Germinal center (tissue), 1 donor: ENCODE results near the gene NAPB.
"Not testable (repeated sequence)": the region's sequence is repeated elsewhere in the genome, so short reads cannot be mapped to it uniquely, and the experiment has no call there.

ENCODE experiments used
- DNase-seq: peaks from one replicate; pipeline ENCODE4 v3.0.0; 2012; ENCODE audit warnings: mixed read lengths, low spot score

NAPB gene

DNA sequence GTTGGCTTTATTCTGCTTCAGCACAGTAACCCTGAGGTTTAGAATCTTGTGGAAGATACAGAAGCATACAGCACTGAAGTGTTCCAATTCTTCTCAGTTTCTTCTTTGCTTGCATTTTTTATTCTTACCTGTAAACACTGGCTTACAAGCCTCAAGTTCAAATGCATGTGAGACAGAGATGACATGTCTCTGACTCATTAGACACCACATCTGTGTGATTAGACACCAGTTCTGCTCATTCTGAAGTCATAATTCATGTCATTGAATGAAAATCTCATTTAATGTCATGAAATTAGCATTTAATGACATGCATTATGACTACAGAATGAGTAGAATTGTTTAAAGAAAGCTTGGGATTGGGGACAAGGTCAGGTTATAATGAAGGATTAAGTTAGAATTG is 53.5 kb downstream of the NAPB start:
- no peak for DNase-seq

DNA sequence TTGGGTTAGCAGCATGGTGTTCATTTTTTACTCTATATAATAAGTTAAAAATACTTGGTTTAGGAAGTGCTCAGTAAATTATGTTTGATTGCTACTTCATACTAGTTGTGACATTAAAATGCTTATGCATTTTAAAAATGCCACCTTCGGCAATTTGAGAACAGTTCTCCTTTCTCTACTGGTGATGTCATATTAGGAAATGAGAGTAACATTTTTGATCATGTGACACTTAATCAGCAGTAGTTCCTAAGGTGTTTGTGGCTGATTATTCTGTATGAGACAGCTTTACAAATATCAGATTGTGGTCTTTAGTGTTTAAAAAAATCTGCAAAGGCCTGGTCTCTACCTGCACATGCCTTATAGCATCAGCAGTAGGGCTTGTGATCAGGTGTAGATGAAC is 54.9 kb downstream of the NAPB start:
- DNase-seq, result peak; percentile 55

- DNase-seq, result no peak
These were observed 55.7 kb downstream of the NAPB start for GRCh38 chr20:23365390-23366165.

GRCh38 chr20:23363257-23363649 is 58.0 kb downstream of the NAPB start:
- peak; percentile 50 for DNase-seq

DNA sequence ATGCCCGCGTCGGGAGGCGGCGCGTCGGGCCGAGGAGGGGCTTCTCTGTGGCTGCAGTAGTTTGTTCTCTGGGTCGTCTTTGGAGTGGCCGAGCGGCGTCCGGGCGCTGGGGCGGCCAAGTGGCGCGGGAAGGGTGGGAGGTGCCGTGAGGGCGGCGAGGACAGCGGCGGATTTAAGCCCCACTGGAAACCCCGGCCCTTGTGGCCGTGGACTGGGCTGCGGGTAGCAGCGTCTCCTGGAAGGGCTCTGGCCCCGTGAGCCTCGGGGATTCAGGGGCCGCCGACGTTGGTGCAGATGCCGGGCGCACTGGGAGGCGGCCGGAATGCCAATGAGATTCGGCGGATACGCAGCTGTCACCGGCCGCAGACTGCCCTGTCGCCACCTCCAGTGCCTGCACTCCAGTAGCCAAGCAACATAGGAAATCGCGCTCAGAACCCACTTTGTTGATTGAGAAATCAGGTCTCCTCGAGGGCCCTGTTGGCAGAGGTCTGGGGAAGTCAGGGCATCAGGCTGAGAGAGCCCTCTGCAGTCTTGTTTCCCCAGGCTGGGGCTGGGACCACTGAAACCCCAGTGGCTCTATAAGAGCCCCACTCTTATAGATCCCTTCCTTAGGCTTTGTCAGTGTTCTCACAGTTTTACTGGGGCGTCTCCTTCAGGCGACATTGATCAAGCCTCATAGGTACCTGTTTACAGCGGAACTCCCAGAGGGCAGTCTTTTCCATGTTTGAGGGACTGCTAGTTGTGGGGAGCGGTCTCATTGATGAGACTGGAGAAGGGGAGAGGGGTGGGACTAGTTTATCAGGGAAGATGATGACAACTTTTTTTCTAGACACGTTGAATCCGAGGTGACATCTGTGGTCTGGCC is 58.7 kb downstream of the NAPB start:
- peak; percentile 32 for DNase-seq

GRCh38 chr20:23361476-23362391 is 59.6 kb downstream of the NAPB start, which contains the start of gene GZF1:
Gene GZF1 (plus strand): TSS chr20:23362182. CDS start chr20:23364384, 2,202 bp downstream.
- DNase-seq, result peak; percentile 94

GRCh38 chr20:23361119-23361475 is 60.2 kb downstream of the NAPB start:
- DNase-seq, result no peak

GRCh38 chr20:23360531-23360930 is 60.8 kb downstream of the NAPB start:
- DNase-seq, result no peak

DNA sequence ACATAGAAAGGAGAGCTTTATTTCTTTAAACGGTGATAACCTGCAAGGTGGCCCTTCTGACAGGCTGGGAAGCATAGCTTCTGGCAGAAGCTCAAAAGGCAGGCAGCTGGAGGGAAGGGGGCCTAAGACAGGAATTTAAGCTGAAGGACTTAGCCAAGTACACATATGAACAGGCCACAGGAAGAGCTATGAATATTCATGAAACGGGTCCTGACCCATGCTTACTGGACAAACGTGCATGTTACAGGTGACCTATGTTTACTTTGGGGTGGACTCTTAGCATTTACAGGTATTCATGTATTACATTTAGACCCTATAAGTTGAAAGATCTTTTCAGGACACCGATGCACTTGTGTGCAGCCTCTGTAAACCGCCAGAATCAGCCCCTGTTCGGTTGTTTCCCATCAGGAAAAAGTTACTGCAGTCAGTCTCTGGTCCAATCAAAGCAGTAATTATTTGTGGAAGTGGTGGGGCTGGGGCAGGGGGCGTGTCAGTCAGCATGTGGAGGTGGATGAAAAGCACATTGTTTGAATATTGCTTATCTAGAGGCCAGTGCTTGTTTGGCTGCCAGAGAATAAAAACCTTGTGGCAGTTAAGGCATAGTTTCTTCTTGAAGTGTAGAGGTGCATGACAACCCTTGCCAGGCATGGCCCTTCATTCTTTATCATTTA is 62.2 kb downstream of the NAPB start:
- DNase-seq, result no peak

DNA sequence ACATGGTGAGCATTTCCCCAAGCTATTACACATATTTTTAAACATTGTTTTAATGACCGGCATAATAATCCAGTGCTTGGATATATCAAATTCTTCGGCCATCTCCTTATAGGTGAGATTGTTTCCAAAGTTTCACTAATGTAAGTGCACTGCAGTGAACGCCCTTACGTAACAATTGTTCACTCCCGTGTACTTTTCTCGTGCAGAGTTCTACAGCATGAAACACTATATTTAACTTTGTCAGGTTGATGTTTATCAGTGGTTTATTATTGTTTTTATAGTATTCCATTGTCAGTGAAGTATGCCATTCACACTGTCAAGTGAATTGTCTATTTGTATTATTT is 62.8 kb downstream of the NAPB start:
- no peak for DNase-seq

- DNase-seq, result peak; percentile 94
These were observed 63.3 kb downstream of the NAPB start for GRCh38 chr20:23357767-23358562.

GRCh38 chr20:23356203-23356602 is 65.1 kb downstream of the NAPB start:
- no peak for DNase-seq

DNA sequence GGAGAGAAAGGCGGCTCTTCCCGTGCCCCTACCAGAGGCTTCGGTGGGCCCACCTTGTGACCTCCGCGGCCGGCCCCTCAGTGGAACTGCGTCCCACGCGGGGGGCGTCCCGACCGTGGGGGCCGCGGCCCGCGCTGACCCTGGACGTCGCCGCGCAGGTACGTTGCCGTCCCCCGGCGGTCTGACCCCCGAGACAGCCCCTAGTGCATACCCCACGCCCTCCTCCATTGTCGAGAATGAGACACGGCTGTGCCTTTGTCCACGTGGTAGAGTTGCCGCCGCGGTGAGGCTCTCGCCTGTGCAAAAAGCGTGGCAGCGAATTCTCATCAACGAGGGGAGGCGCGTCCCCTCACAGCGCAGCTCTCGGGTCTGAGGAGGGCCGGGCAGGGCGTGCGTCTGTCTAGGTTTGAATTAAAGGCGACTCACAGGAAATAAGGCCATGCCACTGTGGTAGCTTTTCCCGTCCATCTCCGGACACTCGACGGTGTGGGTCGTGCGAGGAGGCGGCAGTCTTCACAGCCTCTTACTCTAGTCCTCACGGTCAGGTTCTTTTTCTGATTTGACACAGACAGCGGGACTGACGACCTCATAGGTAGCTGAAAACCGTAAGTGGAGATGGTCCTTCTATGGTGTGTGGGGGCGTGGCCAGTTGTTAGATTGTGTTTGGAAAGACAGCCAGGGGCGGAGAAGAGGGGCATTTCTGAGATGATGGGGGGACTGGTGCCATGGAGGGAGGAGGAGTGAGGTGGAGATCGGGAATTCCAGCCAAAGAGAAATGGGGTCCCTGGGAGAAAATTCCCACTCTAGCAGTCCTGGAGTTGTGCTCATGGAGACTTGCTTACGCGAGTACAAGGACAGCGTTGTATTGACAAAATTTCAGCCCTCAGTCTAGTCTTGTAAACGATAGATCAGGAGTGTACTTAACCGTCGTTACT is 70.1 kb downstream of the NAPB start:
- DNase-seq, result peak; percentile 45

GRCh38 chr20:23350196-23350903 is 70.9 kb downstream of the NAPB start, which contains the start of gene NXT1:
Gene NXT1 (plus strand): TSS chr20:23350791. CDS start chr20:23354042, 3,251 bp downstream.
- peak; percentile 91 for DNase-seq

GRCh38 chr20:23349338-23350195 is 71.7 kb downstream of the NAPB start:
- DNase-seq, result peak; percentile 82

DNA sequence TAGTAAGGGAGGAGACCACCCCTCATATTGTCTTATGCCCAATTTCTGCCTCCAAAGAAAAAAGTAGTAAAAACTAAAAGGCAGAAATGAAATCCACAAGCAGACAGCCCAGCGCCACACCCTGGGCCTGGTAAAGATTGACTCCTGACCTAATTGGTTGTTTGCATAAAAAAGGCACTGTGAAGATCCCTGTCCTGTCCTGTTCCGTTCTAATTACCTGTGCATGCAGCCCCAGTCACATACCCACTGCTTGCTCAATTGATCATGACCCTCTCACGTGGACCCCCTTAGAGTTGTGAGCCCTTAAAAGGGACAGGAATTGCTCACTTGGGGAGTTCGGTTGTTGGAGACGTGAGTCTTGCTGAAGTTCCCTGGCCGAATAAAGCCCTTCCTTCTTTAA is 72.8 kb downstream of the NAPB start:
- DNase-seq, result not testable (repeated sequence)

DNA sequence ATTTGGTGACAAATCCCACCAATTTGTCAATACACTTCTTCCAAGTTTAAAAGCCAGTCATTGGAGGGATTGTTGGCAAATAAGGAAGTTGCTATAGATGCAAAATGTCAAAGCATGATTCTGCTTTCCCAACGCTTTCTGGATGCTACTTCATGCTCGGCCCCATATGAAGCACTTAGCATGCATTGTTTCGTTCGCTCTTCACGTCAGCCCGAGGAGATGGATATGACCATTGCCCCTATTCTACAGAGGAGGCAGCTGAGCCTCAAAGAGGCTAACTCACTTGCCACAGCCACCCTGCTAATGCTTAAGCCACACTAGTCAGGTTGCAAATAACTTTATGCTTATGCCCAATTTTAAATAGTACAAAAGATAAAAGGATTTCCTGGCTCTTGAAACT is 73.5 kb downstream of the NAPB start:
- no peak for DNase-seq

DNA sequence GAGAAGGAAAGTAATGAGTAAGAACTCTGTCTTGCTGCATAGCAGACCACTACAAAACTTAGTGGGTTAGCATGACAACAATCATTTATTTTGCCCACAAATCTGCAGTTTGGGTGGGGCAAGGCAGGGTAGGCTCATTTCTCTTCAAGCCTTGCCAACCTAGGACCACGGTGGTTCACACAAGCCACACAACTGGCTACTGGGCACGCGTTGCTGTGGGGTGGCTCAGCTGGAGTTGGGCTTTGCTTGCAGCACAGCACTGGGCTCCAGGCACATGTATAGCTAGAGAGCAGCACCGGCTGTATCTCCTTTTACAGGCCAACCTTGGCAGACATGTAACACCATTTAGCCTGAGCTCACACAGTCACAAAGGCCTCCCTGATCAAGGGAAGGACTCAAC is 75.3 kb downstream of the NAPB start:
- DNase-seq, result no peak
